Epithelial cell of alveolus of lung (primary cell): Measurements from ENCODE around the gene ARL6IP6. TPM values are rescaled to one million over a fixed set of nuclear protein-coding genes. Genes with fewer than 3 reads are reported as not detected.

Experiments
- total RNA-seq: library from RNA; depleted of rRNA; stranded (reverse); fragments of >200 nt; gene quantifications from 2 replicates; pipeline ENCODE4 v1.2.1, GENCODE V29; 2015

ARL6IP6 gene
- 22.6 and 35.8 TPM in 2 replicates for total RNA-seq

GRCh38 chr2:152718076-152718908 lies at the start of gene ARL6IP6:
TSS of gene ARL6IP6 (plus strand) at chr2:152718620. CDS start at chr2:152718625, 5 bp downstream.

GRCh38 chr2:152717228-152718075 lies 968 bp upstream of the ARL6IP6 start, which contains the start of gene PRPF40A:
TSS of gene PRPF40A (minus strand) at chr2:152717461. CDS start at chr2:152717439, 22 bp downstream.

Other genes with a start within 250 kb of the ARL6IP6 start
- gene PRPF40A, start 1.2 kb upstream of the ARL6IP6 start, total RNA-seq: 76.6 and 88.3 TPM in 2 replicates